Esophagus squamous epithelium (tissue), 5 donors: ENCODE data around the gene CARS1. TPM values are rescaled to one million over a fixed set of nuclear protein-coding genes. Genes with fewer than 3 reads are reported as not detected.
A peak's percentile ranks its signal among the peaks of the same experiment; 100 is the strongest.

ENCODE experiments used
- DNase-seq: peaks from one replicate; lab custom pipeline; 2025; lab: John Stamatoyannopoulos, UW
- H3K27ac ChIP-seq, 4 donors: fragments of 200-600 bp; sonication (generic); one replicate each; pipeline ENCODE4 v1.5.1; 2016 to 2019; ENCODE audit warnings: mild to moderate bottlenecking in 1 of 4
- H3K27me3 ChIP-seq, 4 donors: fragments of 200-600 bp; sonication (generic); 1 replicate in 3 of 4; 2 replicates in 1 of 4; pipeline versions ENCODE4 v1.5.1 to v1.6.0; 2017 to 2021; ENCODE audit warnings: antibody characterized with exemption in 1 of 4
- H3K36me3 ChIP-seq, 3 donors: fragments of 200-600 bp; sonication (generic); one replicate each; pipeline ENCODE4 v1.5.1; 2016 to 2019
- H3K4me1 ChIP-seq, 3 donors: fragments of 200-600 bp; sonication (generic); one replicate each; pipeline ENCODE4 v1.5.1; 2017 to 2019
- H3K4me3 ChIP-seq, 4 donors: fragments of 200-600 bp; sonication (generic); 1 replicate in 3 of 4; 2 replicates in 1 of 4; pipeline ENCODE4 v1.5.1; 2016 to 2019; ENCODE audit warnings: mild to moderate bottlenecking in 2 of 4, moderate library complexity in 1 of 4
- H3K9me3 ChIP-seq, 3 donors: fragments of 200-600 bp; sonication (generic); one replicate each; pipeline ENCODE4 v1.5.1; 2016 to 2019
- CTCF ChIP-seq, 6 experiments: fragments of 450-650 bp in 4 of 6; fragments of 200-600 bp in 2 of 6; sonication (generic) in 2 of 6; IDR thresholded peaks; one replicate each; pipeline ENCODE4 v1.5.1; 2016 to 2019; ENCODE audit warnings: antibody characterized with exemption in 6 of 6, mild to moderate bottlenecking in 4 of 6, moderate library complexity in 4 of 6
- POLR2A ChIP-seq, 4 donors: fragments of 450-650 bp; IDR thresholded peaks; one replicate each; pipeline ENCODE4 v1.6.1; 2017; ENCODE audit warnings: antibody characterized with exemption in 4 of 4, mild to moderate bottlenecking in 4 of 4, moderate library complexity in 3 of 4
- WGBS, 2 donors: methylation state at CpG; one replicate each; pipeline ENCODE4 v1.1.5; 2018; 5-methylcytosine and 5-hydroxymethylcytosine counted together
- intact Hi-C: fragments of 100-400 bp; cut with DNase I; formaldehyde crosslinking; loops from one replicate; pipeline ENCODE4 v1.15.0; 2022
- total RNA-seq, 4 donors: library from RNA; depleted of rRNA; stranded (reverse); fragments of >200 nt; gene quantifications; one replicate each; pipeline ENCODE4 v1.1.0, GENCODE V29; 2016
- donor health status: DM: yes; HTN: yes; CAD: no.

CARS1 gene
- total RNA-seq, 4 donors from 2014 or later, result 22.7 to 35.7 (median 28.4) TPM

DNA sequence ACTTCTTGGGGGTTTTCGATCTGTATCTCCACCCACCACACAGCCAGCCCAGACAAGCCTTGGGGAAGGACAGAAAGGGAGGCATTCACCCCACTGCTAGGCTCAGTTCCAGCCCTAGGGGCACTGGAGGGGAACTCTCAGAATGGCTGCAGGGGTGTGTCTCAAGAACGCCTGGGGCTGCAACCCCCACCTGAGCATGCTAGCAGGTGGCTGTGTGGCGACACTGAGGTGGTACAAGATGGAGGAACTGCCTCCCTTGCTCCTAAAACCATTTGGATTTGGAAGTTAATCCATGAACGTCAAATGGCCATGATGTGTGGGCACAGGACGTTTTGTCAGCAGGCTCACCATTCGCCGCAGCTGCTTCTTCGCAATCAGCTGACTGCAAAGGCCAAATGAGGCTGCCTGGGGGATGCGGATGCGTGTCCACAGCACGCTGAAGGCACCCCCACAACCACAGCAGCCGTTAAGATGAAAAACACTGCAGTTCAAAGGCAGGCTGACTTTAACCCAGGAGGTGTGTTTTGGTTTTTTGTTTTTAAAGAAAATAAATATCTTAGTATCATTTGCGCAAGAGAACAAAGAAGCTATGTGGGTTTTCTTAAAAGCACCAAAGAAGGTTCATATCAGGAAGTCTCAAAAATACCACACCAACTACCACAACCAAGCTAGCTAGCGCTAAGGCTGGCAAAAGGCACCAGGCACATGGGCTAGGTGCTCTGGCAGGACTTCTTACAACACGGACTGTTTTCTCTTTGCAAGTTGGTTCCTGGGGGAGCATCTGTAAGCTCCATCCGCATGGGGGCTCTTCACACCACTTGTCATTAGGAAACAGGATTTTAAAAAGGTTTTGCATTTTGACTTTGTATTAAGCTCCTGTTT, 42.9 kb downstream of the CARS1 start:
- no peak for DNase-seq
- peaks cover 0 to 30% (median 15%) of the 10 kb centered on the region in 3 donors for H3K4me1 ChIP-seq
- TF ChIP-seq POLR2A (IDR thresholded peaks at IDR 0.05) (no peak), CTCF (IDR thresholded peaks at IDR 0.05) (no peak)
- 54 to 56% methylated on average over 12 to 13 of the region's 16 CpGs for WGBS, 2 donors
- no peaks in the 10 kb centered on the region for H3K9me3 ChIP-seq
- no peaks in the 10 kb centered on the region for H3K27me3 ChIP-seq
- no peak overlapping the region for H3K4me3 ChIP-seq
- H3K36me3 ChIP-seq, result peaks cover 46 to 100% (median 57%) of the 10 kb centered on the region in 3 donors
- intact Hi-C loops, result loop anchor here (10.0 kb wide), 1 partner anchor 69 kb away; no protein-coding TSS in a partner anchor
- peak overlapping the region; percentile 9 to 76 (median 48) for H3K27ac ChIP-seq

DNA sequence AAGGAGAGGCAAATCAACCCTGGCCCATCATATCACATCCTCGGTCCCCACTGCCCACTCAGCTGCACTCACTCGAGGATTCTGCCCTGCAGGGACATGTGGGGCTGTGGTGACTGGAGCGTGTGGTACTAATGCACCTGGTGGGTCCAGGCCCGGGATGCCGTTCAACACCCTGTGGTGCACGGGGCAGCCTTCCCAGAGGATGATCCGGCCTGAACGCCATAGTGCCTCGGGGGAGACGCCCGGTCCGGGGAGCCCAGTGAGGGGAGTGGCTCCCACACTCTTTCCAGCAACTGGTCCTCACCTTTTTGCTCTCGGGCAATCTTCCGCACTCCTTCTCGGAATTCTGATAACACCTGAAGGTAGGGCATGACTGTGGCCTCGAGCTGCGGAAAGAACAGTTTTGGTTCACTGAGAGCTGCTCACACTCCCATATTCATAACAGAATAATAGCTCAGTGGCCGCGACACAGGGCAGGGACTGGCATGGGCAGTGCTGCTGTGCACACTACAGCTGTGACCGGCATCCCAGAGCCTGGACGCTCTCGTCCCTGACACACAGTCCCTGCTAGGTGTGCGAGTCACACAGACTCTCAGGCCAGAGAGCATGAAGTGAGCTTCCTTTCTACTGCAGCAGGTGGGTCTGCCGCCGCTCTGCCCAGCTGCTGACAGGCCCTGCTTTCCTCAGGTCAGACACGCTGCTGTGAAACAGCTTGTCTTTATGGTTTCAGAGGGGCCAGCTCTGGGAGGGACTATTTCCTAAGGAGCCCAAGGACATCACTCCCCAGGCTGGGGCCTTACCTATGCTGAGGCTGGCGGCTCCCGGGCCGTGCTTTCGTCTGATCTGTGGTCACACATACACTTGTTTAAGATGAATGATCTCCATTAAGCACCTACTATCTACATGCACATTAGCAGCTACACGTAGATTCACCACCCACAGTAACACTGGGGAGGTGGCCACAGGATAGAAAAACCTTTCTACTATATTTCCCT, 45.0 kb downstream of the CARS1 start:
- Histone ChIP-seq H3K27me3 (no peaks in the 10 kb centered on the region), H3K36me3 (peaks cover 26 to 100% (median 41%) of the 10 kb centered on the region in 3 donors), H3K4me3 (no peak overlapping the region), H3K4me1 (peaks cover 0 to 30% (median 15%) of the 10 kb centered on the region in 3 donors), H3K9me3 (no peaks in the 10 kb centered on the region), H3K27ac (no peak overlapping the region)
- intact Hi-C loops, result loop anchor here (10.0 kb wide), 1 partner anchor 67 kb away; no protein-coding TSS in a partner anchor
- 87% methylated on average over 12 to 16 of the region's 31 CpGs for WGBS, 2 donors
- TF ChIP-seq CTCF (IDR thresholded peaks at IDR 0.05) (no peak), POLR2A (IDR thresholded peaks at IDR 0.05) (no peak)
- no peak for DNase-seq

DNA sequence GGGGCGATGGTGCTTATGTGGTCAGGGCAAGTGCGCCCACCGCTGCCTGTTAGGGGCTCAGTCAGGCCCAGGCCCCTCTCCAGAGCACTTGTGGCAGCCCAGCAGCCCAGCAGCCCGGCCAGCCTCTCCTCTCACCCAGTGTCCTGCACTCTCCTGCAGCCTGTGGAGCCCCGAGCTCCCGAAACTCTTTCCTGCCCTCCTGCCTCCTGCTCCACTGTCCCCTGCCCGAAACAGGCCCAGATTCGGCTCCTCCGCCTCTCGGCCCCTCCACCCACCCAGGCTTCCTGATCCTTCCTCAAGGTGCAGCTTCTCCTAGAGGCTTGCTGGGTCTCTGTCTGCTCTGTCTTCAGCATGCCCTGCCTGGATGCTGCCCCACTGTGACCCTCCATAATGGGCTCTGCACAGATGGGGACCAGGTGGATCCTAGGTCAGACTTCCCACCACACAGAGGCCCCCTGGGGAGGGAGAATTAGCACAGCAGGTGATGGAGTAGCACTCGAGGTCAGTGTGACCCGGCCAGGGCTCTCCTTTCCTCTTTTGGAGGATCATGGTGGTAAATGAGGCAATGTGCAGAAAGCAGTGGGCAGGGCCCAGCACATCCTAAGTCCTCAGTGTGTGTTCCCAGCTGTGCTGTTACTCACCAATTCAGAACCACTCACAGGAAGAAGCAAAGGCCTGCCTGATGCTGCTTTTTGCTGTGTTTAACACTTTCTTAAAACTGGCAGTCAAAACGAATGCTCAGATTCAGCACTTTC, 46.5 kb downstream of the CARS1 start:
- no peak for DNase-seq
- Histone ChIP-seq H3K27me3 (no peaks in the 10 kb centered on the region), H3K4me3 (no peak overlapping the region), H3K4me1 (peaks cover 0 to 30% (median 15%) of the 10 kb centered on the region in 3 donors), H3K9me3 (no peaks in the 10 kb centered on the region), H3K36me3 (peaks cover 21 to 100% (median 27%) of the 10 kb centered on the region in 3 donors), H3K27ac (no peak overlapping the region)
- TF ChIP-seq POLR2A (IDR thresholded peaks at IDR 0.05), result no peak
- TF ChIP-seq CTCF (IDR thresholded peaks at IDR 0.05), result no peak
- 85 to 86% methylated on average over 6 to 7 of the region's 13 CpGs for WGBS, 2 donors
- intact Hi-C loops, result loop anchor here (10.0 kb wide), 1 partner anchor 66 kb away; no protein-coding TSS in a partner anchor

GRCh38 chr11:3010004-3010403, 47.2 kb downstream of the CARS1 start:
- no peak for DNase-seq
- no peaks in the 10 kb centered on the region for H3K9me3 ChIP-seq
- no peak for TF ChIP-seq CTCF (IDR thresholded peaks at IDR 0.05)
- no peaks in the 10 kb centered on the region for H3K27me3 ChIP-seq
- H3K4me1 ChIP-seq, result peaks cover 0 to 29% (median 12%) of the 10 kb centered on the region in 3 donors
- WGBS, 2 donors, result 41 to 50% methylated on average over 1 to 5 of the region's 13 CpGs
- H3K27ac ChIP-seq, result no peak overlapping the region
- intact Hi-C loops, result loop anchor here (10.0 kb wide), 1 partner anchor 65 kb away; no protein-coding TSS in a partner anchor
- peaks cover 20 to 98% (median 21%) of the 10 kb centered on the region in 3 donors for H3K36me3 ChIP-seq
- no peak overlapping the region for H3K4me3 ChIP-seq
